Activated CD4-positive, CD25-positive, alpha-beta regulatory T cell treated with anti-CD3 and anti-CD28 coated beads, Interleukin-2, amount 50 U/mL, for 24 hours (primary cell): ENCODE data around the gene FLYWCH2.

ENCODE experiments used
- ATAC-seq, 2 donors: fragments of 150-1000 bp; cut with Tn5 transposase; one replicate each; pipeline ENCODE4 v1.10.0; 2021; ENCODE audit warnings: mild to moderate bottlenecking in 1 of 2, moderate library complexity in 1 of 2

FLYWCH2 gene

DNA sequence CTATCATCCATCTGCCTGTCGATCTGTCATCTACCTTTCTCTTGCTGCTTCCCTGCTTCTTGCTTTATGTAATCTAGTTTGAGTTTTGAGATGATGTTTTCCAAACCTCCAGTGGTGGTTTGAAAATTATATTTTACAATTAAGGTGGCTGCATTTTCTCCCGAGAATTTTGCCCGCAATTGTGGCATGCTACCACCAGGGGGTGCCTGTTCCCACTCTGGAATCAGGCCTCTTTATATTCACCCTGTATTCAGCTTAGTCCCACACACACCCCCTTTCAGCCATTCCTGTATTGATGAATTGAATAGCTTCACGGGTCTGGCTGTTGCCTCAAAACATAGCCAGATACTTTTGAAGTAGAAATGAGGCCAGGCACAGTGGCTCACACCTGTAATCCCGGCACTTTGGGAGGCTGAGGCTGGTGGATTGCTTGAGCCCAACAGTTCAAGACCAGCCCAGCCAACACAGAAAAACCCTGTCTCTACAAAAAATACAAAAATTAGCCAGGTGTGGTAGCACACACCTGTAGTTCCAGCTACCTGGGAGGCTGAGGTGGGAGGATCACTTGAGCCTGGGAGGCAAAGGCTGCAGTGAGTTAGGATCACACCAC is 28.2 kb upstream of the FLYWCH2 start:
- no peak for ATAC-seq

DNA sequence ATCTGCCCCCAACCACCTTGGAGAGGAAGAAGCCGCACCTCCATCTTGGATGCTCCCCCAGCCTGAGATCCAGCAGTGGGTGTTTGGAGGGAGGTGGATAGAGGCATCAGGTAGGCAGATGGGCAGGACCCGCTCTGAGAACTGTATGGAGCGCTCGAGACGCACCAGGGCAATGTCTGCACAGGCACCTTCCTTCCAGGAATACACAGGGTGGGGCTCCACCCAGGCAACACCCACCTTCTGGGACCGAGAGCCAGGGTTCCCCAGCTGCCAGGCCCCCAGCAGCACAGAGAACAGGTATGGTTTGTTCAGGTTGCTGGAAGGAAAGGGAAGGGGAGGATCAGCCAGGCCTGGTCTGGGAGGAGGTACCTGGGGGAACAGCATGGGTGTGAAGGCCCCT is 27.5 kb upstream of the FLYWCH2 start:
- no peak for ATAC-seq

DNA sequence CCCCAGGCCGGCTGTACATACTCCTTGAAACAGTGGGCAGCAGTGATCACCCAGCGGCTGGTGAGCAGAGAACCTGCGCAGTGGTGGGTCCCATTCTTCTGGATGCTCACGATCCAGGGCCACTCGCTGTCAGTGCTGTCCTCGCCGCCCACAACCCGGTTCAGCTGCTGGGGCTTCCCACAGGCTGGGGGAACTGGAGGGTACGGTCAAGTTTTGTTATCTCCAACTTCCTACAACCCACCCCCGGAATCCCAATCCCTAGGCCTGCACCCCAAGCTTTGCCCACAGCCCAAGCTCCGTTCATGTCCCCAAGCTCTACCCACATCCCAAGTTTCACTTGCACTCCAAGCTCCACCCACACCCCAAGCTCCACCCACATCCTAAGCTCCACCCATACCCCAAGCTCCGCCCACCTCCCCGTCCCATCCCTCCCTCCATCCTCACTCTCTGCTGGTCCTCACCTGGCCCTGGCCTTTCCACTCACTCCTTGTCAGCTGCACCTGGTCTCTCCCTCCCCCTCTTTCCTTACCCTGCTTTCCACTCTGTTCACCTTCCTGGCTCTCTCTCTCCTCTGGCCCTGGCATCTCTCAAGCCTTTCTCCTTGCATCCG is 26.8 kb upstream of the FLYWCH2 start:
- ATAC-seq = no peak

DNA sequence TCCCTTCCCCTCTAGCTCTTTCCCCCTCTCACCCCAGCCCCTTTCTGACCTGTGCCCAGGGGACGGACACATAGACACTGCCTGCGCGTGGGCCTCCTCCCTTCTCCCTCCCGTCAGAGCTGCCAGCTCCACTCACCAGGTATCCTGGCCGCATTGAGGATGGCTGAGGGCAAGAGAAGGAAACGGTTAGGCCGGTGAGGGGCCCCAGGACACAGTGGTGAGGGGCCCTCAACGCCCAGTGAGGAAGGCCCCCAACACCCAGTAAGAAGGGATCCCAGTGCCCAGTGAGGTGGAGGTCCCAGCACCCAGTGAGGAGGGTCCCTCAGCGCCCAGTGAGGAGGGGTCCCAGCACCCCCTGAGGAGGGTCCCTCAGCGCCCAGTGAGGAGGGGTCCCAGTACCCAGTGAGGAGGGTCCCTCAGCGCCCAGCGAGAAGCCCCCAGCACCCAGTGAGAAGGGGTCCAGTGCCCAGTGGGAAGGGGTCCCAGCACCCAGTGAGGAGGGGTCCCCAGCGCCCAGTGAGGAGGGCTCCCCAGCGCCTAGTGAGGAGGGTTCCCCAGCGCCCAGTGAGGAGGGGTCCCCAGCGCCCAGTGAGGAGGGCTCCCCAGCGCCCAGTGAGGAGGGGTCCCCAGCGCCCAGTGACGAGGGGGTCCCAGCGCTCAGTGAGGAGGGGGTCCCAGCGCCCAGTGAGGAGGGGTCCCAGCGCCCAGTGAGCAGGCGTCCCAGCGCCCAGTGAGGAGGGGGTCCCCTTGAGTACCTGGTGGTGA is 26.1 kb upstream of the FLYWCH2 start:
- no peak for ATAC-seq

DNA sequence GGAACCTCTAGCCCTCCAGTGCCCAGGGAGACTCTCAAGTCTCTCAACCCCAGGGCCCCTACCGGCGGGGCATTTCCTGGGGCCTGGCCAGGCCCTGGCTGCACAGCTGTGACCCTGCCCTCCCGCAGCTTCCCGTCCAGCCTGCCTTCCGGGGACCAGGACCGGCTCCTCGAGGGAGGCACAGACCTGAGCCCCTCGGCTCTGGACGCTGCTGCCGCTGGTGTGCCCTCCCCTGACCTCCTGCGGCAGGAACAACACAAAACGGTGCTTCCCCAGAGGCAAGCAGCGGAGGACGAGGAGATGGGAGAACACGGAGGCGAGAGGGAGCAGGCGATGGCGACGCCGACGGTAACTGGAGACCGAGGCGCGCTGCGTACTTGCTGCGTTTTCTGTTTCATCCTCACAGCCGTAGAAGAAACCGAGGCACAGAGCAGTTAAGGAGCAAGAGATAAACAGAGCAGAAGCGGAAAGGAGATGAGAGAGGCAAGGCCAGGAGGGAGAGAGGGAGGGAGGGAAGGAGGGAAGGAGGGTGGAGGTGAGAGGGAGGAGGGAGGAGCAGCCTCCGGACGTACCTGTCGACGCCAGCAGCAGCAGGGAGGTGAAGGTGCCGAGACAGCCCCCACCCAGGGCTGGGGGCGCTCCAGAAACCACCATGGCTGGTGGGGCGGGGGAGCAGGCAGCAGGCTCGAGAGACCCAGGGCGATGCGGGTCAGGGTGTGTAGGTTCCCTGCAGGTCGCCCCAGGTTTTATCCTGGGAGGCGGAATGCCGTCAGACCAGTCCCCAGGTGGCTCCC is 25.4 kb upstream of the FLYWCH2 start, which contains the start of gene PRSS22:
PRSS22 (minus strand) TSS at position 720 of the 794 bp plus-strand sequence; CDS start at position 654, 66 bp downstream.
- ATAC-seq = peak in 1 of 2 donors; percentile 18

DNA sequence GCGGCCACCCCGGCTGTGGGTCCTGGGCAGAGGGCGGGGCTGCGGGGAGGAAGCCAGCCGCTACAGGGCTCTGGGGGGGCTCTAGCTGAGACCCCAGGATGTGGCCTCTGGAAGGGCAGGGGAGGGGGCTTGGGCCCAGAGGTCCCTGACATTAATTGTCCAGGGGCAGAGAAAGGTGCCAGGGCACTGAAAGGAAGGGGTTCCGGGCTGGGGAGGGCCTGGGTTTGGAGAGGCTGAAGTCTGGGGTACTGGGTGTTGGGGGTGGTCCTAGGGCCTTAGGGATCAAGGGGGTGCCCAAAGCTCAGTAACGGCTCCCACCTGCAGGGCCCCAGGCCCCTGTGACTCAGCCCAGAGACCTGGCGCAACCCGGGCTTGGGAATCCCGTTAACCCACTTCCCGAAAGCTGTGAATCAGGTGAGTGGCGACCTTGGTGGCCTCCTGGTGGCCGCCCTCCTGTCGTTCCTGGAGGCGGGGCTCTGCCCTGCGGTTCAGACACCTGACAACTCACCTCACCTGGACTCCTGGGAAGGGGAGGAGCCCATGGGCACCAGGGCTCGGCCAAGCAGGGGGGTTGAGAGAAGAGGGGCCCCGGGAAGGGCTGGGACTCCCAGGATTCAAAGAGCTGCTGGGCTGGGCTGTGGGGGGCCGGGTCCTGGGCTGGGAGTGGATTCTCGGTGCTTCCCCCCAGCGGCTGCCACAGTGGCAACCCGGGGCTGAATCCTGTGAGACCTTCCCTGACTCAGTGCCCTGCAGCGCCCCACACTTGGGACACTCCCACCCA is 24.6 kb upstream of the FLYWCH2 start:
- no peak for ATAC-seq

DNA sequence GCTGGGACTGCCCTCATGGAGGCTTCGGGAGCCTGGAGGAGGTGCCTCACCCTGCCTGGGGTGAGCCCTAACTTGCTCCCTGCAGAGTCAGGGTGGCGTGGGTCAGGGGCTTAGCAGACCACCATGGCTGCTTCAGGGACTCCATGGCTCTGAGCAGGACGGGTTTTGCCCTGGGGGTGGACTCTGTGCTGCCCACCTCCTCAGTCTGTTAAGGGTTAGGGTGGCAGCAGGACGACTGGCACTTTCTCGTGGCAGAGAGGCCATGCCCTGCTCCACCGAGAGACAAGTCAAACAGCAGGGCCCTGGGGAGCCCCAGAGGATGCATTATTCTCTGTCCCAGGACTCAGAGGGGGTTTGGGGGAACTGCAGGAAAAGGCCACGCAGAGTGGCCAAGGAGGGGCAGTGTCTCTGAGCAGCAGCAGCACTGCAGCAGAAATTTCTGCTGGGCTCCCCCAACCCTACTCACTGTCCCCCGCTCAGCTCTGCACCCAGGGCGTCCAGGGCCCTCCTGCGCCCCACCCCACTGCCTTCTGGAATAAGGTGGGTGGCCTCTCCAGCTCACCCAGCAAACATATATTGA is 23.2 kb upstream of the FLYWCH2 start:
- no peak for ATAC-seq

DNA sequence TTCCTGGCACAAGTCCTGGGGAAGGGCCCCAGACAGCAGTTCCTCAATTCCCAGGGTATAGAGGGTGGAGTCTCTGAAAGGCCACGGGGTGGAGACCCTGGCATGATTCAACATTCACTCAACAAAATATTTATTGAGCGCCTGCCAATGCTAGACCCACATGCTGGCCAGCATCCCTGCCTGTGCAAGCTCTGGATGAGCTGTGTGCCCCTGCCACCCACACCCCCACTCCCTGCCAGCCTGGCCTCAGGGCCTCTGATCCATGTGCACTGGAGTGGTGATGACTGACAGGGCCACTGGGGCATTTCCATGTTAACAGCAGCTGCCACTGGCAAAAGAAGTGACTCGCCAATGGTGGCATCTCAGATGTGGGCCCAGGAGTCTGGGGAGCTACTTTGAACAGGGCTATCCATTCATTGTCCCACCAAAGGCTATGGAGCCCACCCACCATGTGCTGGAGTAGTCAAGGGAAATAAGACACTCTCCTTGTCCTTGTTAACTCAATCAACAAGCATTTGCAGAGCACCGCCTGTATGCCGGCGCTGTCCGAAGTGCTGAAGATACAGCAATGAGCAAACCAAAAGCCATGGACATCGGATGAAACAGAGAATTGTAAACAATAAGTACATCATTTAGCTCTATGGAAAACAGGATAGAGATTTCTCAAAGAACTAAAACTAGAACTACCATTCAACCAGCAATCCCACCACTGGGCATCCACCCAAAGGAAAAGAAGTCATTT is 22.0 kb upstream of the FLYWCH2 start:
- no peak for ATAC-seq

DNA sequence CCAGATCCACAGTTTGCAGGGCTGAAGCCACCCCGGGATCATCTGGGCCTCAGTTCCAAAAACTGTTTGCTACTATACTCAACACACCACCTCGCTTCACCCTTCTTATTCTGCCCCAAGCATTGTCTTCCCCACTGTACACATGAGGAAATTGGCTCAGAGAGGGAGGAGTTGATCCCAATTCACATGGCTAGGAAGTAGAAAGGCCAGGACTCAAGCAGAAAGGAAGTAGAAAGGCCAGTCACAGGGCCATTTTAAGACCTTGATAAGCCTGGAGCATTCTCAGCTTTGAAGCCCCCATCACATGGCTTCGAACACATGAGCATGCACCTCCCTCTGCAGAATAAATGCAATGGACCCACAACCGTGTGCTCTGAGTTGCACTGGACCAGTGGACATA is 17.4 kb upstream of the FLYWCH2 start:
- ATAC-seq = no peak

DNA sequence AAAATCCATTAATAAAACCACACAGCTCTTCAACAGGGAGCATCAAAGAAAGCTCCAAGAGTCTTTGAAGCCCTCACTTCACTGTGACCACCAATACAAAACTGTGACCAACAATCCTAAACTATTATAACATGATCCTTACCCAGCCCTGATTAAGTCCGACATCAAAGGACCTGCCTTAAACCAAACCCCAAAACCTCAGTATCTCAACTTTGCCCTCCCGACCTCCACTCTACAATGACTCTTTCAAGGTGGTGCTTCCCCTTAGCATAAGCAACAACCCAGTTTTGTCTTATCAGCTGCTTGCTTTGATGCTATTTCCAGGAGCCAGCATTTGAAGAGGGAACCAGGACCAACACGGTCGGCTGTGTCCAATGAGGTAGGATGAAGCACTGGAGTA is 16.6 kb upstream of the FLYWCH2 start:
- ATAC-seq = no peak

DNA sequence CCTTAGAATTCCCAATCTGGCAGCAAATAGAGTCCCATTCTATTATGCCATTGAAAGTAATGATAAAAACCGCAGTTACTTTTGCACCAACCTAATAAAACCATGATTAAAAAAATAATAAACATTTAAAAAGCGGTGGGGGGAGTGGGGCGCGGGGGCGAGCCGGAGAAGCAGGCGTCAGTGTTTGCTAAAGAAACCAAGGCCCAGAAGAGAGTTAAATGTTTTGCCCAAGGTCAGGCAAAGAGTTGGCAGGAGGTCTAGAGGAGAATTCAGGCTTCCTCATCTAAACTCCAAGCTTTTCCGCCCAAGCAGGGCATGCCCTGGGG is 15.4 kb upstream of the FLYWCH2 start:
- no peak for ATAC-seq

DNA sequence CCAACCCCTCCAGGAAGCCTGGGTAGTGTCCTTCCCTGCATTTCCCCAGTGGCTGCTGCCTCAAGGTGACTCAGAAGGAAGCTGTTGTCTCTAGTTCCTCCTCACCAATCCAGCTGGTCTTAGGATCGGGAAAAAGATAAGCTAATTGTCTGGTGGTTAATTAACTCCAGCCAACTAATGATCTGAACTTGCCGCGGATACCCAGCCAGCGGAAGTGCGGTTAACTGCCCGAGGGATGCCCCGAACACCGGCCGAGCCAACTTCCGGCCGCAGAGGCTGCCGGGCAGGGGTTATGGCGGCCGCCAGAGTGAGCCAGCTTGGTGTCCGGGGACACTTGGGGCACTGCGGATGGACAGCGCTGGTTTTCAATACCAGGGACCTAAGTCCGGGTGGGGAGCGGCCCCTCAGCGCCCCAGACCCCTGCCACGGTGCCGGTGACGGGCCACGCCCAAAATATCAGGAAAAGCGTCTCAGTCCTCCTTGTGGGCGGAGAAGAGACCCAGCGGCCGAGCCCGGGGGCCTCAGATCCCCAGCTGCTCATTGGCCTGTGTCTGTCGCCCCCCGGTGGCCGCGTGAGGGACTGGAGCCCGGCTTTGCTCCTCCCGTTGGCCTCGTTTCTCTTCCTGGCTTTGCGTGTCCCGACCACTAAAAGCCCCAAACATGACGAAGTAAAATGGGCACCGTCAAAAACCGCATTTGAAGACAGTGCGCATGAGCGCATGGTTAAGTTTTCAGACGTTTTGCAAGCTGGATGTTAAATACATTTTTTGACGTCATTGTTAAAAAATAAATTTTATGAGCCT is 14.8 kb upstream of the FLYWCH2 start:
- peak; percentile 96 to 97 for ATAC-seq

DNA sequence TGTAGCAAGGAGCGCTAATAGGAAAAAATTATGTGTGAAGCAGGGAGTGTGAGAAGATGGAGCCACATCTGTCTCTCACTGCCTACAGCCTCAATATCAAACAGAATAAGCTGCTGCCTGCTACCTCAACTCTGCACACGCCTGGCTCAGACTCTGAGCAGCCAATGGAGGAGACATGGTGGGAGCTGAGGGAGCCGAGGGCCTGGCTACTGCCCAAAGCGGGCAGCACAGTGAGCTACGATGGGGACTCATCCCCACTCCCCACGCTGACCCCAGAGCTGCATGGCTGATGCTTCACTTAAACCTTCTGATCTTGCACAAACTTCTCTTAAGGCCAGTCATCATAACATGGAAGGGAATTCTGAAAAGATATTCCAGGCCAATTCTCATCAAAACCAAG is 11.1 kb upstream of the FLYWCH2 start:
- no peak for ATAC-seq

DNA sequence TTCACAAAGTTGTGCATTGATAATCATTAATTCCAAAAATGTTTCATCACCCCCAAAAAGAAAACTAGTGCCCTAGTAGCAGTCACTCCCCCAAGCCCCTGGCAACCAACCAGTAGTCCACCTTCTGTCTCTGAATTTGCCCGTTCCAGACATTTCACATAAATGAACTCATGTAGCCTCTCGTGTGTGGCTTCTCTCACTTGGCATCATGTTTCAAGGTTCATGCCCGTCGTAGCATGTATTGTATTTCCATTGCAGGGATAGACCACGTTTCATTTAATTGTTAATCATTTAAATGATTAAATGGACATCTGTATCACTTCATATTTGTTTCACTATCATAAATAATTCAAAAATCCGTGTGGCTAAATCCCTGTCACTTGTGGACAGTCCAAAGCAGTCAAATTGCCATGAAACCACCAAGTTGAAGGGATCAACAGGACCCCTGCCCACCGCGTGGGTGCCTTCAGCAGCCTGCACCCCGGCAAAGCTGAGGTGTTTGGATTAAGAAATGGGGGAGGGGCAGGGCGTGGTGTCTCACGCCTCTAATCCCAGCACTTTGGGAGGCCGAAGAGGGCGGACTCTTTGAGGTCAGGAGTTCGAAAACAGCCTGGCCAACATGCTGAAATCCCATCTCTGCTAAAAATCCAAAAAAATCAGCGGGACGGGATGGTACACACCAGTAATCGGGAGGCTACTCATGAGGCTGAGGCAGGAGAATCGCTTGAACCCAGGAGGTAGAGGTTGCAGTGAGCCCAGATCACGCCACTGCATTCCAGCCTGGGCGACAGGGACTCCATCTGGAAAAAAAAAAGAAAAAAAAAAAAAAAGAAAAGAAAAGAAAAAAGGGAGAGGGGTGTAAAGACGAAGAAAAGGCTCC is 8.7 kb upstream of the FLYWCH2 start:
- ATAC-seq = no peak

DNA sequence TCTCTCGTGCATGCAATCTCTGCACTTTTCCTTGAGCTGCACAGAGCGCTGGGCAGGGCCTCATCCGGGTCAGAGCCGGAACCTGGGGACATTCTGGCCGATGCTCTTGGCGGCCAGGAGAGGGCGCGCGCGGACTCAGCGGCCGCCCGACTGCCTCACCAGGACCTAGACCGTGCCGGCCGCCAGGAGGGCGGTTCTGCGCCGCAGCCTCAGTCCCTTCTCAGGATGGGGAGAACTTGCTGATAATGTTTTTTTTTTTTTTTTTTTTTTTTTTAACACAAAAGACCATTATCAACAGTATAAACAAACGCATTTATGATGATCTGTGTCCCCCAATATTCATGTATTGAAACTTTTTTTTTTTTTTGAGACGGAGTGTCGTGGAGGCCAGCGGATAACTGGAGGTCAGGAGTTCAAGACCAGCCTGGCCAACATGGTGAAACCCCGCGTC is 8.1 kb upstream of the FLYWCH2 start:
- peak; percentile 96 to 99 for ATAC-seq

DNA sequence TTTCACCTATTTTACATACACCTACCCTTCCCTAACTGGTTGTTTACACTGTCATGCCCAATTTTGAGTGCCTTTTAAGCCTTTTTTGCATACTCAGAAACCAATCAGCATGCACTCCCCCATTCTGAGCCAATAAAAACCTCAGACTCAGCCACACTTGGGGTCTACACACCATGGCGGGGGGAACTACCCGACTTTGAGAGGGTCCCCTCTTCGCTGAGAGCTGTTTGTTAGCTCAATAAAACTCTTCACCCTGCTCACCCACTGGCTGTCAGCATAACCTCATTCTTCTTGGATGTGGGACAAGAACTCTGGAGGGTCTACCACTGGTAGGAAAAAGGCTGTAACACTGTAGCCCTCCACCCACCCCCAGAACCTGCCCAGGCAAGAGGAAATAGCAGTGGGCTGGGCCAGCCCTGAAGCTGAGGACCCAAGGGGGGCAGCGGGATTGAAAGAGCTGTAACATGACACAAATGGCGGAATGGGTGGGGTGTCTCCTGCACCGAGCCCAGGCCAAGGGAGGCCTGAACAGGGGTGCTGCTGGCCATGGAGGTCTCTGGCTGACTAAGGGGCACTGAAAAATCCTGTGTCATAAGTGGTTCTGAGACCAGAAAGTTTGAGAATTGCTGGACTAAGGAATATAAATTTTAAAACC is 3.0 kb upstream of the FLYWCH2 start:
- ATAC-seq = no peak

DNA sequence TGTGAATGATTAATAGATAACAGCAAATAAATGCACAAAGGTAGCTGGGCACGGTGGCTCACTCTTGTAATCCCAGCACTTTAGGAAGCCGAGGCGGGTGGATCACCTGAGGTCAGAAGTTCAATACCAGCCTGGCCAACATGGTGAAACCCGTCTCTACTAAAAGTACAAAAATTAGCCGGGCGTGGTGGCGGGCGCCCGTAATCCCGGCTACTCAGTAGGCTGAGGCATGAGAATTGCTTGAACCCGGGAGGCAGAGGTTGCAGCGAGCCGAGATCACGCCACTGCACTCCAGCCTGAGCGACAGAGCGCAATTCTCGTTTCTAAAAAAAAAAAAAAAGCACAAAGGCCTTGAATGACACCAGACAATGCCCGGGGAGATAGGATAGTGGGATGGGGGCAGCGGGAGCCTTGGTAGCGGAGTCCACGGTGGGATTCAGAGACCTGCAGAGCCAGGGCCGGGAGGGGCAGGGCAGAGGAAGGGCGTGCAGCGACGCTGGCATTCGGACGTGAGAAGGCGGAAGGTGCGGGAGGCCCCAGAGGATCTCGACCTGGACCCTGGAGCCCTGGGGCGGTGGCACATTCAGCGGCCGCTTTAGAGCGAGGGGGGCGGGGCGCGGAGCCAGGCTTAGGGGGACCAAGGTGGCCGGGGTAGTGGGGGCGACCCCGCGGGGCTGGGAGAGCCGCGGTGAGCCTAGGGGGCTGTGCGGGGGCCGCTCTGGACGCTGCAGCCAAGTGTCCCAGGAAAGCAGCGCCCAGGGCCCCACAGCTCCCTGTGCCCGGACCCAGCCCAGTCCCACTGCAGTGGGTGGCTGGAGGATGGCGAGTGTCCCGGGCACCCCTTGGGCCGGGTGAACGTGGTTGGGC is 999 bp upstream of the FLYWCH2 start:
- ATAC-seq = no peak

DNA sequence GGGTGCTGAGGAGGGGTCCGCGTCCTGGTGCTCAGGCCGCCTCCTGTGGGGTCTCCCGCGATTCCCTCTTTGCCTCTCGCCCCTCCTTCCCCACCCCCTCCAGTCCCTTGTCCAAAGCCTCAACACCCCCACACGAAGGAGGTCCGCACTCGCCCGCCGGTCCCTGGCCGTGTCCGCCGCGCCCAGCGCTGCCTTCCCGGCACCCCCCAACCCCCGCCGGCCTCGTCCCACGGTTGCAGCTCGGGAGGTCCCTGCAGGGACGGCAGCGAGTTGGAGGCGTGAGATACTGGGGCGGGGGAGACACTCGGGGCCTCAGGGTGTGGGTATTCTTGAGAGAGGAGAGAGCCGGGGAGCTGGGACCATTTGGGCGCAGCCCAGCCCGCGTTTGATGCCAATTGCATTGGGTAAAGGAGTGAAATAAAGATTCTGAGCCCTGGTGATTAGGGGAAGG is 468 bp downstream of the FLYWCH2 start:
- ATAC-seq = no peak
